GM21737 (cell line): ENCODE data around the gene ELP4.
"Not testable (repeated sequence)": the region's sequence is repeated elsewhere in the genome, so short reads cannot be mapped to it uniquely, and the experiment has no call there.

ENCODE experiments used
- ATAC-seq: cut with Tn5 transposase; IDR thresholded peaks from one replicate; pipeline ENCODE4 v1.9.1; 2021; ENCODE audit warnings: mild to moderate bottlenecking, moderate library complexity; ENCODE audit not compliant: unreplicated experiment

The ELP4 gene

DNA sequence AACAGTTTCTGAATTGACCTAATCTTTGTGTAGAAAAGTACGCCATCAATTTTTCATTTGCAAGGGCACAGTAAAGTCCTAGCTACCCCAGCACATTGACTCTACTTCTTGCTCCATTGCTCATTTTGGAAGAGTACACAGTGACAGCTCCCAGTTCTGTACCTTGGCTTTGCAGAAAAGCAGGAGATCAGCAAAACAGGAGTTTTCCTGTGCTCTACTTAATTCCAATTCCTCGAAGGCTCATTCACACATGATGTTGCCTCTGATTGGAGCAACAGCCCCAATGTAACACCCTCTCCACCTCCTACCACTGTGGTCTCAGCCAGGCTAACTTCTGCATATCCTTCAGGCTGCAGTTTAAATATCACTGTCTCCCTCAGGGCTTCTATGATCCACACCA is 182.9 kb downstream of the ELP4 start:
- ATAC-seq = no peak

GRCh38 chr11:31697049-31697448 is 187.5 kb downstream of the ELP4 start:
- peak; percentile 86 for ATAC-seq

DNA sequence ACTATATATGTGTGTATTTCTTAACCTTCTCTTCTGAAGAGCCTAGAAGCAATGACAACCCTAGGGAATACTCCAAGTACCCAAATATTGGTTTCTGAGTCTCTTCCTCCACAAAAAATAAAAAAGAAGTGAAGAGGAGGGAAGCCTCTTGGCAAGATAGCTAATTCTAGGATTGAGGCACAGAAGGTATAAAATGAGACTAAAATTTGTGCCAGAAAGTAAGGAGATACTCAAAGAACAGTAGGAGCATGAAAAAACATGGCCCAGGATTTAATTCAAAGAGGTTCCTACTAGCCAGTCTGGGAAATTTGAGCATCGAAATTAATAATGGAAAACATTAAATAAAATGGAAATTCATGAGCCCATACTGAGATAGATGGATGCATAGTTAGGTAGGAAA is 189.5 kb downstream of the ELP4 start:
- no peak for ATAC-seq

GRCh38 chr11:31702966-31703365 is 193.4 kb downstream of the ELP4 start:
- ATAC-seq = no peak

- ATAC-seq = no peak
Measured at GRCh38 chr11:31706357-31706756, 196.8 kb downstream of the ELP4 start.

DNA sequence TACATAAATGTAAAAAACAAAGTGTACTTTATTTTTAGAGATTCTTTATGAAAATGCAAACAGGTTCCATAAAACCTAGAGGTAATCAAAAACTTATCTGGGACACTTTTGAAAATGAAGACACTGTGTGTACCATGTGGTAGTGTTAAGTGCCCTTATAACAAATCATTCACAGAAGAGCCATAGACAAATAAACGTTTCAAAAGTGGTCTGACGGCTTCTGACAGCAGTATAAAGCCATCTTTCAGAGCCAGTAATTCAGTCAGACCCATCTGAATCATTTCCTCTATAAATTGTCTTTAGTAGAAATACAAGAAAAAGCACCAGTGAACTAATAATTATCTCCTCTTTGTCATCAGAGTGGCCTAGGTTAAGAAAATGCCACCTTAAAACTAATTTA is 201.6 kb downstream of the ELP4 start:
- ATAC-seq = no peak

- ATAC-seq = no peak
Measured at GRCh38 chr11:31712851-31713250, 203.3 kb downstream of the ELP4 start.

- no peak for ATAC-seq
Measured at GRCh38 chr11:31714840-31715239, 205.3 kb downstream of the ELP4 start.

DNA sequence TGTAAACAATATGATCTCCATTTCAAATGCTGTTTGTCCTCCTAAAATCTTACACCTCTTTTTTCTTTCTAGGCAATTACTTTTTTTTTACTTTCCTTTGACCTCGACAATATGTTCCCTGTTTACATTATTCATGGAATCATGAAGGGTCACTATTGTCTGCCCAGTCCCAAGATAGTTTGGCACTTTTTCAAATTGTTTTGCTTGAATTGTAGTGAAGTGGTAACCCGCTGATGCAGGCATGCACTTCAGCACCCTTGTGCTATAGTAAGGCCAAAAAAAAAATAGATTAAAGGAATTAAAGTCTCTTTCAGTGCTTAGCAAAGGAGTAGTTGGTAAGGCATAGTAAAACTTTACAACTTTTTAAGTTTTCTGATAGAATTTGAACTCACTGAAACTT is 210.7 kb downstream of the ELP4 start:
- ATAC-seq = no peak

DNA sequence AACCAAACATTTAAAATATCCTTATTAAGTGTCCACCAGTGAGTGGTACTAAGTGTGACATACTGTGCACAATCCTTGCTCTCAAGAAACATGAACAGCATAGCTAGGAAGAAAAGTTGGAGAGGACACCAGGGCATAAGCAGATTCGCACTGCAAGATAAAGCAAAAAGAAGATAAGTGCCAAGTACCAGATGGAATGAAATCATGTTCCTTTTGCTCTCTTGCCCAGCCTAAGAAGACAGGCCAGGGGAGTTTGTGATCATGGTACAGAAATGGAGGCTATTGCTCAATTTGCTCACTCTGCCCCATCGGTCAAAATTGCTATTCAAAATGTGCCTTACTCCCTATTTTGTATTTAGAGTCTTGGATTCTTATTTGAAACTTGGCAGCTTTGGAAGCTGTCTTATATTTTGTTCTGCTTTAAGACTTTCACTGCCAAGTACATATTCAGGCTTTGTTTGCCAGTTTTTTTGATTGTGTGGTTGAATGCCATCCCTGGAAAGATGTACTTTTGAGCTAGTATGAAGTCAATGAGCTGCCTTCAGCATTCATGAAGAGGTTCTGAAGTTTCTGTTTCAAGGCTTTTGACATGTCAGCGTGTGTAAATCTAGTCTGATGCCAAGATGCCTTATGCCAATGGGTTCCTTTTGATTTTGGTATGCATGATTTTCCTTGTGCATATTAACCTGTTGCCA is 211.3 kb downstream of the ELP4 start:
- ATAC-seq = no peak

- no peak for ATAC-seq
Measured at GRCh38 chr11:31722754-31723153, 213.2 kb downstream of the ELP4 start.

- ATAC-seq = no peak
Measured at GRCh38 chr11:31725176-31725575, 215.6 kb downstream of the ELP4 start.

DNA sequence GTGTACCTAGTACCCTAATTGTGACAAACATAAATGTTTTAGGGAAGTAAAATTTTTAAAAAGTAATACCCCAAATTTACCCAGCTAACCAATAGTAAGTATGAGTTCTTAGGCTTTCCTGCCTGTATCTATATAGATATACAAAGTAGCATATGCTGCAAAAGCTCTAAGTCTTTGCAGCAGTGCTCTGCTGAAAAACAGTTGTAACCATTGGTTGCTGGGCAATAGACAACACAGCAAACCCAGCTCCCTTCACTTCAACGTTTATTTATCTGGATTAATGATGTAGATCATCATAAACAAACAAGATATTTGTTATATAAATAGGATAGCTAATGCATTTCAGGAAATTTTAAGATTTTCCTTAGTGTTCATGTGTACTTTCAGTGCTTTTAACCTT is 218.9 kb downstream of the ELP4 start:
- no peak for ATAC-seq

DNA sequence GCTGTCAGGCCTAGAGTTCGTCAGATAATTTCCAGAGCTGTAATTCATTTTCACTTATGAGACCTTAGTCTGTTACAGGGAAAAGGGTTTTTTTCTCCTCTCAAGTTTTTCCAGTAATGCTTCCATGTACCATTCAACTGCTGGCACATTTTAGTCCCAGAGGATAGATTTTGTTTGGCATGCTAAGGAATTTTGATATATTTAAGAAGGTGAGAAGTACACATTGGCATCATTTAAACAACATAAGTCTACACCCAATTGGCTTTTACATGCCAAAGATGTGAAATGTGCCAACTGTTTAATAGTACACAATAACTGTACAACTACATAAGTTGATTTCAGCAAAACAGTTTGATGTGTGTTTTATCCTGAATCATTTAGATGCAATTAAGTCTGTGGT is 230.6 kb downstream of the ELP4 start:
- no peak for ATAC-seq

DNA sequence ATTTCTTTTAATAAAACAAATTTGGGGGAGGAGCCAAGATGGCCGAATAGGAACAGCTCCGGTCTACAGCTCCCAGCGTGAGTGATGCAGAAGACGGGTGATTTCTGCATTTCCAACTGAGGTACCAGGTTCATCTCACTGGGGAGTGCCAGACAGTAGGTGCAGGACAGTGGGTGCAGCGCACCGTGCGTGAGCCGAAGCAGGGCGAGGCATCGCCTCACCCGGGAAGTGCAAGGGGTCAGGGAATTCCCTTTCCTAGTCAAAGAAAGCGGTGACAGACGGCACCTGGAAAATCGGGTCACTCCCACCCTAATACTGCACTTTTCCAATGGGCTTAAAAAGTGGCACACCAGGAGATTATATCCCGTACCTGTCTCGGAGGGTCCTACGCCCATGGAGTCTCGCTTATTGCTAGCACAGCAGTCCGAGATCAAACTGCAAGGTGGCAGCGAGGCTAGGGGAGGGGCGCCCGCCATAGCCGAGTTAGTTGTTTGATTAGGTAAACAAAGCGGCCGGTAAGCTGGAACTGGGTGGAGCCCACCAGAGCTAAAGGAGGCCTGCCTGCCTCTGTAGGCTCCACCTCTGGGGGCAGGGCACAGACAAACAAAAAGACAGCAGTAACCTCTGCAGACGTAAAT is 231.3 kb downstream of the ELP4 start:
- not testable (repeated sequence) for ATAC-seq

DNA sequence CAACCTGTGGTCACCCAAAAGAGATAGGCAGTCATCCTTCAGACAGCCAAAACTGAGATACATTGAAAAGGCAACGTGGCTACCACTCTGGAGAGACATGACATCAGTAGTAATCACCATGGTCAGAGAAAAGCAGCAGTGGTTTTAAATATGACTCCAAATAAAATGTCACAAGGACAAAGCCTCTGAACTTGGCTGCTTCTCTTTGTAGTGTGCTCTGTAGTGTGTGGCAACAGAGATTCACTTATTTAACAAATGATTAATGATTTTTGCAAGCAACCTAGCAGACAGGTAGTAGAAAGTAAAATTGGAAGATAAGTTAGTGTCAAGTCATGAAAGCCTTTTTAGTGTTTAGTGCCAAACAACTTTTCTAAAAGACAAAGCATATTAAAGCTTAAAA is 238.0 kb downstream of the ELP4 start:
- no peak for ATAC-seq

GRCh38 chr11:31757260-31757835 is 247.8 kb downstream of the ELP4 start:
- no peak for ATAC-seq

DNA sequence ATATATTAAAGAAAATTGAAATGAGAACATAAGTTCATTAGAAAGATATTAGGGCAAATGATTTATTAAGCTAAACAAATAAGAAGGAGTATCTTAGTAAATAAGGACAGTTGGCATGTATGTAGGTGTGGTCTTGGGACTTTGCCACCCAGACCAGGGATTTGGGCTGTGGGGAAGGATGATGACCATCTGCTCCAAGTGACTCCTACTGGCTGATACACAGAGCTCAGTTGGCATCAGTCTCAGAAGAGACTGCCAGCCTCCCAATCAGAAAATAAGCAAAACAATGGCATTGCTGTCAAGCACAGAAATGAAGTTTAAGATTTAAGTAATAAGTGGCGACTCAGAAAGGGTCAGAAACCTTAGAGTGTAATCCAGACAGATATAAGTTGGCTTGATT is 252.1 kb downstream of the ELP4 start:
- ATAC-seq = no peak

- ATAC-seq = no peak
Measured at GRCh38 chr11:31763296-31763695, 253.7 kb downstream of the ELP4 start.

DNA sequence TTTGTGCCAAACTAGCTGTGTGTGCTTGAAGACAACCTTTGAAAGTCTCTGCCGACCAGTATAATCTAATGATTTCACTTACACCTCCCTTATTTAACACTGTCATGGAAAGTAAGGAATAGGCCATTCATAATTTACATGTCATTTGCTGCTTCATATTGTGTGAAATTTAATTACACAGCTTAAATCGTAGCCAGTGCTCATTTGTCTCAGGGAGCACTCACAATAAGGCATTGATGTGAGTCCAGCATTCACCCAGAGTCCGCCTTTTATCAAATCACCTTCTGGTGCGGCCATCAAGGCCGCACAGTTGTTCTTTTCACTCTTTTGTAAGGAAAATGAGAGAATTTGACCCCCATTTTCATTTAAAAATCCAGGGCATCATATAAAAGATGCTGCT is 254.7 kb downstream of the ELP4 start:
- ATAC-seq = no peak

DNA sequence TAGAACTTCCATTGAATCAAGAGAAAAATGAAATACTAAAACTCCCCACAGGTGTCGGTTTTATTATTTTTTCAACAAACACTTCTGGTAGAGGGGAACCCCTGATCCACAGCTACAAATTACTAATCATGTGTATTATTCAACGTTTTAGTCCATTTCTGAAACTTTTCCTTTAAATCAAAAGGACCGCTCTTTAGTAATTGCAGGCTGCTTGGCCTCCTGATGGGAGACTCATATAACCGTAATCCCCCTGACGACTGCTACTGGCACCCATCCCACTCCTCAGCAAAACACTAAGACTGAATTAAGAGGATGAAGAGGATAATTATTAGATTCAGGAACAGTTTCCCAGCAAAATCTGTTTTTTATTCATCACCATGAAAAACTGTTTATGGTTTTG is 255.2 kb downstream of the ELP4 start:
- no peak for ATAC-seq

GRCh38 chr11:31767066-31767465 is 257.5 kb downstream of the ELP4 start:
- ATAC-seq = no peak

DNA sequence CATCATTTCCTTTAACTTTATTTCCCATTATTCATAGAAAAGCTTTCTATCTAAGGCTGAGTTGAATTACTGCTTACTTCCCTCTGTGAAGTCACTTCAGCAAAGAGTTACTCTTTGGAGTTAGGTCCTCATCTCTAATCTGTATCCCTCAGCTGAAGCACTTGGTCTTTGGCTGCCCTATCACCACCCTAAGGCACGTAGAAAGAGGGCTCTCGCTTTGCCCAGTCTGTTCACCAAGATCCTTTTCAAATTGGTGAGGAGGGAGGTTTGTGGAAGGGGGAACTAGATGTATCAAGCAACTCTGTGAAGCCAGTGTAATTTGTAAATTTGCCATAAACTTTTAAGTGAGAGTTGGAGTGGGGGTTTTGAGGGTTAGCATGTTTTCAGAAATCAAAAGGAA is 258.1 kb downstream of the ELP4 start:
- ATAC-seq = no peak
